ENCODE data around the gene ACKR2. TPM values are rescaled to one million over a fixed set of nuclear protein-coding genes. Genes with fewer than 3 reads are reported as not detected.

The ACKR2 gene
- total RNA-seq, 4 donors from 2014 or later = 2.6 to 12.4 (median 7.5) TPM

DNA sequence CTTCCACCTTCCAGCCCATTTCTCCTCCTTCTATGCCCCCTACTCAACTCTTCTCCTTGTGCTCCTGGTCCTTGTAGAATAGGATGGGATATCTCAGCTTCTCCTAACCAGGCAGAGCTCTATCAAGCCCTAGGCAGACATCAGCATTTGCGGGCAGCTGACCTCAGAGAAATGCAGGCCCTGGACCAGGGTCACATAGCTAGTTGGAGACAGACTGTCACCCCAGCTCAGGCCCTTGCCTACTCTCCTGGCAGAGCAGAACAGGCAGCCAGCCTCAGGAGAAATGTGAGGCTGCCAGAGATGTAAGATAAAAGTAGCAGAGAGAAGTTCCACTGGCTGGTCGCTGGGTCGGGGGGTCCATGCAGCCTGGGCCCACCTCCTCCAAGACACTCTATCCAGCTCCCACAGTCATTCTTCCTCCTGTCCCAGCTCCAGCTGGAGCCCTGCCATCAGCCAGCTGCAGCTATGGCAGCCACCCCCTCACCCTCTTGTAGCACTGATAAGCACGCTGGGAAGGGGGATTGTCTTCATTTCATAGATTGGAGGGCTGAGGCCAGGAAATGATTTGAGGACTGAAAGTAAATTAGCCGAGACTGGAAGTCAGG is 62.4 kb downstream of the ACKR2 start:
- ATAC-seq (ENCODE audit: low FRiP score) = no peak
- no peak for DNase-seq (ENCODE audit: low spot score)

DNA sequence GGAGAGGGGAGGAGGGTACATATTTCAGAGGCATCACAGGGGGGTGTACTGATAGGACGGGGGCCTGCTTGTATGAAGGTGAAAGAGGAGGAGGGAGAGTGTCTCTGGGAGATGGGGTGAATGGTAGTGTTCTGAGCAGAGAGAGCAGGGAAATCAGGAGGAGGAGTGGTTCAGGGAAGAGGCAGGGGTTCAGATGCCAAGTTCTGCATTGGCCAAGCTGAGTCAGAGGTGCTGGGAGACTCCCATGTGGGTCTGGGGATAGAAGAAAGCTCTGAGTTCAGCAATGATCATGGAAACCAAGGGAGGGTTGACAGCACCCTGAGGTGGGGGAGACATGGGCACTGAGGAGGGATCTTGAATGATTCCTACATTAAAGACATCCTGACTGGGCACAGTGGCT is 63.5 kb downstream of the ACKR2 start:
- DNase-seq (ENCODE audit: low spot score) (no peak), ATAC-seq (ENCODE audit: low FRiP score) (peak; percentile 88)
- no peak for TF ChIP-seq CTCF (IDR thresholded peaks at IDR 0.05)

More for the DNA sequence above, 62.4 kb downstream of the ACKR2 start:
- no peak for TF ChIP-seq CTCF (IDR thresholded peaks at IDR 0.05)

DNA sequence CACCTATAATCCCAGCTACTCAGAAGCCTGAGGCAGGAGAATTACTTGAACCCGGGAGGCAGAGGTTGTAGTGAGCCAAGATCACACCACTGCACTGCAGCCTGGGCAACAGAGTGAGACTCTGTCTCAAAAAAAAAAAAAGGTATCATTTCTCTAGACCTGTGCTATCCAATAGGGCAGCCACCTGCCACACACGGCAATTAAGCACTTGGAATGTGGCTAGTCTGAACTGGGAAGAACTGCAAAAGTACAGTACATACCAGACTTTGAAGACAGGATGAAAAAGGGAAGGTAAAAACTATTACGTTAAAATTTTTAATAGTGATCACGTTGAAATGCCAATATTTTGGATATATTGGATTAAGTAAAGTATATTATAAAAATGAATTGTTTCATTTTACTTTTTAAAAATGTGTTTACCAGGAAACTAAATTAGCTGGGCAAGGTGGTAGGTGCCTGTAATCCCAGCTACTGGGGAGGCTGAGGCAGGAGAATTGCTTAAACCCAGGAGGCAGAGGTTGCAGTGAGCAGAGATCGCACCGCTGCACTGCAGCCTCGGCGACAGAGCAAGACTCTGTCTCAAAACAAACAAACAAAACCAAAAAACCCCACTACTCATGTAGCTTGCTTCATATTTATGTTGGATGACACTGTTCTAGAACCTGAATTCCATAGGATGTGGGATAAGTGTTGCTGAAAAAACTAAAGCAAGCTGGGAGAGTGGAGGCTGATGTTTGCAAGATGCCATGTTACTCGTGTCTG is 64.2 kb downstream of the ACKR2 start:
- no peak for TF ChIP-seq CTCF (IDR thresholded peaks at IDR 0.05)
- ATAC-seq (ENCODE audit: low FRiP score) (no peak), DNase-seq (ENCODE audit: low spot score) (no peak)

DNA sequence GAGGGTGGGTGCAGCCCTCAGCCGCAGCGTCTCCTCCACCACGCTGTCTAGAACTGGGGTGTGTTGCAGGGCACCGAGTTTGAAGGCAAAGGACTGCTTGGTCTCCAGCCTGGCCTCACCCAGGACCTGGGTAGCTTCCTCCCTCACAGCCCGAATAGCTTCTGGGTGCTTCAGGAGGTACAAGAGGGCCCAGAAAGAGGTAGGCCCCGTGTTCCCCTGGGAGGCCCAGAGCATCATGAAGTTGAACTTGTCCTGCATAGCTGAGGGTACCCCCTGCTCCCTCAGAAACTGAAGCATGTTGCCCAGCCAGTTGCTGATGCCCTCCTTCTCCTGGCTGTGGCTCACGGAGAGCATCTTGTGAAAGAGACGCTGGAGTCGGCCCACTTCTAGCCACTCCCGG is 65.5 kb downstream of the ACKR2 start:
- no peak for ATAC-seq (ENCODE audit: low FRiP score)
- no peak for TF ChIP-seq CTCF (IDR thresholded peaks at IDR 0.05)
- no peak for DNase-seq (ENCODE audit: low spot score)

DNA sequence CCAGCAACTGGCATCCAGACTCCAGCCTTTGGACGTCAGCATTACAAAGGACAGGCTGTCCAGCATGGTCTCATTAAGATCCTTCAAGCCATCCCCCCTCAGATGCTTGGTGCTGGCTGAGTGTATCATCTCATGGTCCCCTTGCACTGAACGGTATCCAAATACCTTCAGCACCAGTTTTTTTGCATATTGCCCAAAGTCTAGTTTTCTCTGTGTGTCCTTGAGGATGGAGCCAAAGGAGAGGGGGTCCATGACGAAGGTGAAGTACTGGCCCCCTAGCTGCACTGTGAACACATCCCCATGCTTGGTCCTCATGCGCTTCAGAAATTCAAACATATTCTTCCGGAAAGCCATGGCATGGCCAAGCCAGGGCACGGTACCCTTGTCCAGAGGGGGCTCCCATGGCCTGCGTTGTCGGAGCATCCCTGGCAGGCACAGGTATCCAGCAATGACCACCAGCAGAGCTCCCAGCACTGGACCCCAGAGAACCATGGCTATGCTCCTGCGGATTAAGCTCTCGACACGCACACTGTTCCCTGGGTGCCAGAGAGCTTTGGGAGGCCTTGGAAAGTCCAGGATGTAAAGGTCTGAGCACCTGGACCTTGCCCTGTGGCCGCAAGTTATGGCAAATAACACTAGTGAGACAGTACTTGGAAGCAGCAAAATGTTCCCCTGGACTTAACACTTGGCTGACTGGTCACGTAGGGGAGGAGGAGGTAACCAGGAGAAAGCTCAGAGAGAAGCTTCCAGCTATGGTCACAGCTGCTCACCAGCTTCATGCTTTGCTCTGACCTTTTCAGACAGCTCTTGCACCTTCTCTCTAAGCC is 66.3 kb downstream of the ACKR2 start, which contains the start of gene CYP8B1:
TSS of gene CYP8B1 (minus strand) at position 555 of the 827 bp plus-strand sequence. CDS start at position 492, 63 bp downstream.
- TF ChIP-seq CTCF (IDR thresholded peaks at IDR 0.05) = no peak
- DNase-seq (ENCODE audit: low spot score) (no peak), ATAC-seq (ENCODE audit: low FRiP score) (no peak)

DNA sequence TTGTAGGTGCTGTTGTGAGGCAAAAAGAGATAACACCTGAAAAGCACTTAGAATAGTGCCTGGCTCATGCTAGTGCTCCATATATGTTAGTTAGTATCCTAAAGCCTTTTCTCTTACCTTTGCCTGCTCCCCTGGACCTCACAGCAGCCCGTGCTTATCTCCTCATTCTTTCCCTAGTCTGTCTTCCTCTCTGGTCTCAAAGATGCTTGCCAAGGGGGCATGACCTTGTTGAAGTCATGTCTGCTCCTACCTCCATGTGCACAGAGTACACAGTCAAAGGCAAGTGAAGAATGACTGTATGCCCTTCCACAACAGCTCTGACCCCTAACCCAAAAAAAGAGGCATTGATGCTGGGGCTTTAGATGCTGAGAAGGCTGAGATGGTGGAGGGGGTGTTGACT is 67.2 kb downstream of the ACKR2 start:
- DNase-seq (ENCODE audit: low spot score) = no peak
- no peak for TF ChIP-seq CTCF (IDR thresholded peaks at IDR 0.05)
- ATAC-seq (ENCODE audit: low FRiP score) = no peak
